CD4-positive, alpha-beta memory T cell (primary cell): ENCODE measurements around the gene MYH15. TPM values are rescaled to one million over a fixed set of nuclear protein-coding genes. Genes with fewer than 3 reads are reported as not detected.

Experiments
- CTCF ChIA-PET: fragments of 350-600 bp; sonication (Branson Sonifier 250); formaldehyde crosslinking; loops from one replicate; lab custom pipeline; 2021; ENCODE audit warnings: inconsistent platforms; ENCODE audit not compliant: partially characterized antibody; lab: Charles Lee
- POLR2A ChIA-PET: fragments of 350-600 bp; sonication (Branson Sonifier 250); formaldehyde crosslinking; loops from one replicate; lab custom pipeline; 2021; ENCODE audit not compliant: partially characterized antibody; lab: Charles Lee
- DNase-seq, 5 donors: peaks; one replicate each; pipeline versions ENCODE4 v3.0.0 to v3.0.0-alpha.2; 2020 to 2022; ENCODE audit warnings: mixed read lengths in 1 of 5
- H3K27ac ChIP-seq: one replicate; pipeline ENCODE4 v1.7.0; 2013; ENCODE audit warnings: low read depth, low read length
- H3K27me3 ChIP-seq: 2 replicates; pipeline ENCODE4 v1.7.0; 2013; ENCODE audit warnings: mild to moderate bottlenecking, low read length, moderate library complexity; ENCODE audit not compliant: insufficient read depth
- H3K36me3 ChIP-seq: 2 replicates; pipeline ENCODE4 v1.7.0; 2013; ENCODE audit warnings: mild to moderate bottlenecking, low read length, moderate library complexity; ENCODE audit not compliant: insufficient read depth
- H3K4me1 ChIP-seq: 2 replicates; pipeline ENCODE4 v1.7.0; 2013; ENCODE audit warnings: mild to moderate bottlenecking, low read length, moderate library complexity; ENCODE audit not compliant: insufficient read depth
- H3K4me3 ChIP-seq, 2 donors: one replicate each; pipeline ENCODE4 v1.7.0; 2013; ENCODE audit warnings: low read length in 2 of 2, mild to moderate bottlenecking in 1 of 2
- H3K9me3 ChIP-seq, 2 donors: one replicate each; pipeline ENCODE4 v1.7.0; 2013; ENCODE audit warnings: low read length in 2 of 2, control low read depth in 1 of 2; ENCODE audit not compliant: control insufficient read depth in 1 of 2
- H3K27ac Mint-ChIP-seq, 7 donors: one replicate each; pipeline ENCODE4 v1.8.0; 2020 to 2021; ENCODE audit warnings: mixed read lengths in 7 of 7, mild to moderate bottlenecking in 6 of 7, inconsistent platforms in 3 of 7, moderate library complexity in 3 of 7
- H3K27me3 Mint-ChIP-seq, 2 donors: one replicate each; pipeline ENCODE4 v1.8.0; 2020 to 2021; ENCODE audit warnings: mixed read lengths in 2 of 2
- H3K36me3 Mint-ChIP-seq, 2 donors: one replicate each; pipeline ENCODE4 v1.8.0; 2020 to 2021; ENCODE audit warnings: mixed read lengths in 2 of 2, inconsistent platforms in 1 of 2, mild to moderate bottlenecking in 1 of 2
- H3K4me1 Mint-ChIP-seq, 4 donors: one replicate each; pipeline ENCODE4 v1.8.0; 2020 to 2021; ENCODE audit warnings: mixed read lengths in 4 of 4, mild to moderate bottlenecking in 1 of 4
- H3K4me3 Mint-ChIP-seq, 8 donors: one replicate each; pipeline ENCODE4 v1.8.0; 2020 to 2021; ENCODE audit warnings: mixed read lengths in 8 of 8, mild to moderate bottlenecking in 7 of 8, moderate library complexity in 6 of 8, inconsistent platforms in 3 of 8
- H3K9me3 Mint-ChIP-seq, 8 donors: one replicate each; pipeline ENCODE4 v1.8.0; 2020 to 2021; ENCODE audit warnings: mixed read lengths in 8 of 8, mild to moderate bottlenecking in 5 of 8, inconsistent platforms in 3 of 8, moderate library complexity in 1 of 8
- intact Hi-C: fragments of 100-400 bp; cut with micrococcal nuclease; formaldehyde crosslinking; loops from one replicate; pipeline ENCODE4 v1.15.1; 2023
- polyA plus RNA-seq, 2 donors: library from polyadenylated mRNA; unstranded; fragments of 300-500 nt; fragmentation: Illumina TruSeq; gene quantifications; one replicate each; pipeline ENCODE4 v1.2.3, GENCODE V29; 2021
- total RNA-seq, 2 experiments: library from RNA; stranded (reverse); gene quantifications; one replicate each; pipeline ENCODE4 v1.2.3, GENCODE V29; 2021

MYH15 gene
- total and polyA plus RNA-seq, 4 experiments from 2014 or later = 0.06 TPM; not detected in 3

DNA sequence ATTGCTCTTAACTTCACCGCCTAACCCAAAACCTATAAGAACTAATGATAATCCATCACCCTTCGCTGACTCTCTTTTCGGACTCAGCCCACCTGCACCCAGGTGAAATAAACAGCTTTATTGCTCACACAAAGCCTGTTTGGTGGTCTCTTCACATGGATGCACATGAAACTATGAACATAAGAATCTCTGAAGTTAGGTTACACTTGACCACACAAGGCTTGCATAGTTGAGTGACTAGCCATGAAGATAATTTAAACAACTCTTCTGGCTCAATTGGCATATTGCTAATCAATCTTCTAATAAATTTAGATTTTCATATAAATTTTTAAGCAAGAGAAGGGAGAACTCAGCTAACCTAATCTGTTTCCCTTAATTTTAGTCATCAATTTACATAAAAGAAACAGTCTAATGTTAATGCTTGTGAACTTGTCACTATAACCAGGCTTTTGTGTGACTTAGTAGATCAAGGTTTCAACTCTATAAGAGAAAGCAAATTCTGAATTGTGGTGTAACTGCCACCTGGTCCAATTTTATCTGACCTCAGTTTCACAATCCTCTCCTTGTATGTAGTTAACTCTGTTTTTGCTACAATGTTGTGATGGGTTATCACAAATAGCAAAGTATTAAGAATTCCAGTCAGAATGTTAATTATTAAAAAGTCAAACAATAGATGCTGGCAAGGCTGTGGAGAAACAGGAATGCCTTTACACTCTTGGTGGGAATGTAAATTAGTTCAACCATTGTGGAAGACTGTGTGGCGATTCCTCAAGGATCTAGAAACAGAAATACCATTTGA lies 132.0 kb downstream of the MYH15 start:
- no peak for DNase-seq
- Histone ChIP-seq H3K9me3 (no peaks in the 10 kb centered on the region), H3K36me3 (no peaks in the 10 kb centered on the region), H3K4me1 (no peaks in the 10 kb centered on the region), H3K27me3 (no peaks in the 10 kb centered on the region), H3K4me3 (no peak overlapping the region), H3K27ac (no peak overlapping the region)
- CTCF ChIA-PET = no interaction called here
- Mint-ChIP-seq H3K4me1 (no peaks in the 10 kb centered on the region), H3K27me3 (no peaks in the 10 kb centered on the region), H3K9me3 (no peaks in the 10 kb centered on the region), H3K27ac (no peak overlapping the region), H3K4me3 (no peak overlapping the region), H3K36me3 (no peaks in the 10 kb centered on the region)
- intact Hi-C loops = no loop called here
- POLR2A ChIA-PET = no interaction called here

DNA sequence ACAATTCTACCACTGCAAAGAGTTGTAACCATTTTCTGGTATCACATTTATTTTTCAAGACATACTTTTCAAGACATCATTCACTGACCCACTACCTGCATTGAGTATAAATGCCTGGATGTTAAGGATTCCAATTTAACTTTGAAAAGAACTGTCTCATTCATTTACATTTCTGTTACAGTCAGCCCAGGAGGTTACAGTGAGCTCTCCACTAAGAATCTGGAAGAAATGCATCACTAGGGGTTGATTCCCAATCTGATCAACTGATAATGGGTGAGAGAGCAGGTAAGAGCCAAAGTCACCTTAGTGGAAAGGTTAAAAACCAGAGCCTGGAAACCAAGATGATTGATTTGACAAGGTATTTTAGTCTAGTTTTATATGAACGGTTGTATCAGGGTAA lies 133.0 kb downstream of the MYH15 start:
- H3K36me3 Mint-ChIP-seq = no peaks in the 10 kb centered on the region
- intact Hi-C loops = no loop called here
- Histone ChIP-seq H3K4me3 (no peak overlapping the region), H3K9me3 (no peaks in the 10 kb centered on the region), H3K27me3 (no peaks in the 10 kb centered on the region), H3K4me1 (no peaks in the 10 kb centered on the region), H3K36me3 (no peaks in the 10 kb centered on the region), H3K27ac (no peak overlapping the region)
- POLR2A ChIA-PET = no interaction called here
- H3K27me3 Mint-ChIP-seq = no peaks in the 10 kb centered on the region
- CTCF ChIA-PET = no interaction called here
- no peak overlapping the region for H3K27ac Mint-ChIP-seq
- no peak overlapping the region for H3K4me3 Mint-ChIP-seq
- DNase-seq = no peak
- peaks cover 0 to 3% (median 0%) of the 10 kb centered on the region in 8 donors for H3K9me3 Mint-ChIP-seq
- H3K4me1 Mint-ChIP-seq = no peaks in the 10 kb centered on the region

DNA sequence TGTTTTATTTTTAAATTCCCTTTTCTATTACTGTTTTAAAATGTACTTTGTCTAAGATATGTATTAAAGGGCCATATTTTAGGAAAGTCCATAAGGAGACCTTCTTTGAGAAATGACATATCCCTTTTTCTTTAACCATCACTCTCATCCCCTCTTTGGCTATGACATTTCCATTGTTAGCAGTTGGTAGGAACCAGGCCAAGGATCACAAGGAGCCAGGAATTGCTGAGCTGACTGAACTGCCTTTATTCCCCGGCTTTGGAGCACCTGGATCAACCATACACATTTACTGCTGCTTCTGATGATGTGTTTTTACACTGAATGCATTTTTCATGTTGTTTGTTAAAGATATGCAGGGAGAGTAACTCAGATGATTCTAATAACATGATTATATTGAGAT lies 134.4 kb downstream of the MYH15 start:
- H3K27me3 ChIP-seq = no peaks in the 10 kb centered on the region
- H3K9me3 ChIP-seq = no peaks in the 10 kb centered on the region
- no peak overlapping the region for H3K27ac ChIP-seq
- DNase-seq = no peak
- peaks cover 0 to 3% (median 0%) of the 10 kb centered on the region in 8 donors for H3K9me3 Mint-ChIP-seq
- H3K27ac Mint-ChIP-seq = no peak overlapping the region
- H3K4me1 ChIP-seq = no peaks in the 10 kb centered on the region
- H3K4me3 Mint-ChIP-seq = no peak overlapping the region
- no peaks in the 10 kb centered on the region for H3K4me1 Mint-ChIP-seq
- POLR2A ChIA-PET = no interaction called here
- intact Hi-C loops = no loop called here
- no peak overlapping the region for H3K4me3 ChIP-seq
- no peaks in the 10 kb centered on the region for H3K36me3 Mint-ChIP-seq
- no peaks in the 10 kb centered on the region for H3K36me3 ChIP-seq
- H3K27me3 Mint-ChIP-seq = no peaks in the 10 kb centered on the region
- CTCF ChIA-PET = no interaction called here

DNA sequence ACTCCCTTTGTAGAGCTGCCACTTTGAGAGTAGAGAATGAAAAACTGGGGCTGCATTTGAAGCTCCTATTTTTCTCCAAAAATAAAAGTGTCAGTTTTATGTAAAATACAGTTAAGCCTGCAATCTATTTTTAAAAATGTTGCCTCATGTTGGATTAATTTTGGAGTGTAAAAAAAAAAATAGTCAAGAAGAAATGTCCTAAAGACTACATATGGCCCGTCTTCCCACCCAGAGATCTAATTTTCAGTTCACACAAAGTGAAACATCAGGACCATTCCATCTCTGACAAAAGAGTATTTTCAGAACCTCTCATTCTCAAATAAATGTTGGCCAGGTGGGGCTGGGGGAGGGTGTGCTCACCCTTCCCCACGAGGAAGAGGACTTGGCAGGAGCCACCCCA lies 151.4 kb downstream of the MYH15 start:
- DNase-seq = no peak
- POLR2A ChIA-PET = no interaction called here

DNA sequence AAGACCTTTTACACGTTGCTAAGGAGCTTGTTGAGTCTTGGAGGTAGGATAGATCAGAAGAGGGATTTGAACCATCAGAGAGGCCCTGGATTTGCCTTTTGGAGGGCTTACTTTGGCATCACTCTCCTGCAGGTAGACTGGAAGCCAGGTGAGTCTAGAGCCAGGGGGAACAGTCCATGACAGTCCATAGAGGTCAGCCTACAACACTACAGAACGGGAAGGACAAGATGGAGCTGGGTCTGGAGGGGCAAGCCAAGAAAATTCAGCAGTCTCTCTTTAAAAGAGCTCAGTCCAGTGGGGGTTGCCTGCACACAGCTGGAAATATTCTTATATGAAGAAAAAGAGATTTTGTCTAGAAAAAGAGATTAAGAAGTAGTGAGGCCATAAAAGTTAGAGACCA lies 153.4 kb downstream of the MYH15 start:
- Mint-ChIP-seq H3K27ac (no peak overlapping the region), H3K4me3 (no peak overlapping the region), H3K36me3 (no peaks in the 10 kb centered on the region), H3K27me3 (no peaks in the 10 kb centered on the region), H3K9me3 (peaks cover 0 to 2% (median 0%) of the 10 kb centered on the region in 8 donors), H3K4me1 (no peaks in the 10 kb centered on the region)
- Histone ChIP-seq H3K27ac (no peak overlapping the region), H3K4me3 (no peak overlapping the region), H3K27me3 (no peaks in the 10 kb centered on the region), H3K36me3 (no peaks in the 10 kb centered on the region), H3K4me1 (no peaks in the 10 kb centered on the region), H3K9me3 (no peaks in the 10 kb centered on the region)
- POLR2A ChIA-PET = no interaction called here
- CTCF ChIA-PET = interaction anchor here (1.1 kb wide), 1 partner anchor 54 kb away, joined by 3 read pairs; no protein-coding TSS in a partner anchor
- no peak for DNase-seq
- intact Hi-C loops = no loop called here

More for the DNA sequence above, 151.4 kb downstream of the MYH15 start:
- Histone ChIP-seq H3K9me3 (no peaks in the 10 kb centered on the region), H3K4me3 (no peak overlapping the region), H3K27ac (no peak overlapping the region), H3K27me3 (no peaks in the 10 kb centered on the region), H3K4me1 (no peaks in the 10 kb centered on the region), H3K36me3 (no peaks in the 10 kb centered on the region)
- CTCF ChIA-PET = no interaction called here
- Mint-ChIP-seq H3K36me3 (no peaks in the 10 kb centered on the region), H3K27me3 (no peaks in the 10 kb centered on the region), H3K9me3 (peaks cover 0 to 2% (median 0%) of the 10 kb centered on the region in 8 donors), H3K27ac (no peak overlapping the region), H3K4me3 (no peak overlapping the region), H3K4me1 (no peaks in the 10 kb centered on the region)
- intact Hi-C loops = no loop called here

DNA sequence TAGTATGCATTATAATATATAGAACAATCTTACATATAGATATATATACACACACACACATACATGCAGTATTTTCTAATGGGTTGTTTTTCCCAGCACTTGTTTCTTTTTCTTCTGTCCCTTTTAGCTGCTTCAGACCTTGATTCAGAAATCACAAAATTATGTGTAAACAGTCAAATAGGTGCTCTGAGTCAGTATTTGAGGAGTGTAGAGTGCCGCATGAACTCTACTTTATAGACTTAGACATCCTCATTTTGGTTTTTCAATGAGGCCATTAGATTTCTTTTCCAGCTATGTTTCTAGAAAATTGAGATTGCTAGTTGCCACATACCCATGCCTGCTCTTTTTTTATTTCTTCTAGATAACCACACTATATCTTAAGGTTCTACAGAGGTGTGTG lies 155.8 kb downstream of the MYH15 start:
- no peak overlapping the region for H3K4me3 Mint-ChIP-seq
- peaks cover 0 to 2% (median 0%) of the 10 kb centered on the region in 8 donors for H3K9me3 Mint-ChIP-seq
- Histone ChIP-seq H3K27ac (no peak overlapping the region), H3K9me3 (no peaks in the 10 kb centered on the region), H3K4me1 (no peaks in the 10 kb centered on the region), H3K4me3 (no peak overlapping the region), H3K27me3 (no peaks in the 10 kb centered on the region), H3K36me3 (no peaks in the 10 kb centered on the region)
- H3K4me1 Mint-ChIP-seq = no peaks in the 10 kb centered on the region
- ChIA-PET POLR2A (no interaction called here), CTCF (interaction anchor here (1.0 to 1.8 kb wide), 2 partner anchors 9 to 427 kb away, joined by 3 to 5 read pairs; no protein-coding TSS in a partner anchor)
- H3K36me3 Mint-ChIP-seq = no peaks in the 10 kb centered on the region
- intact Hi-C loops = no loop called here
- no peaks in the 10 kb centered on the region for H3K27me3 Mint-ChIP-seq
- H3K27ac Mint-ChIP-seq = no peak overlapping the region
- no peak for DNase-seq

DNA sequence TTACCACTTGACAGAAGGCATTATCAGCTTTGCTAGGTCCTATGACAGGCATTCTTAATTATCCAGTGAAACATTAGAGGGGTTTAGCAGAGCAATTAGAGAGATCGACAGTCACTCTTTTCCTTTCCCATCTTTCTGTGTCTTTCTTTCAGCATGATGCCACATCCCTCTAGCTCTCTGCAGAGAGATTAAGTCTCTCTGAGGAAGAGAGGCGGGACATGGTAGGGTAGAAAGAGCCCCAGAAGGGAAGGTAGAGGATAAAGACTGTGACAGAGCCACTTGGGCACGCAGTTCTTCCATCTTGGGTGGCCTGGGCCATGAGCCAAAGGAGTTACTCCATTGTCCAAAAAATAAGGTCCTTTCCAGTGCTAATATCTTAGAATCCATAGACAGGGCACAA lies 158.2 kb downstream of the MYH15 start:
- ChIA-PET CTCF (no interaction called here), POLR2A (no interaction called here)
- H3K27ac Mint-ChIP-seq = no peak overlapping the region
- intact Hi-C loops = no loop called here
- H3K27me3 Mint-ChIP-seq = no peaks in the 10 kb centered on the region
- Histone ChIP-seq H3K36me3 (no peaks in the 10 kb centered on the region), H3K4me1 (no peaks in the 10 kb centered on the region), H3K27me3 (no peaks in the 10 kb centered on the region), H3K9me3 (no peaks in the 10 kb centered on the region), H3K4me3 (no peak overlapping the region), H3K27ac (no peak overlapping the region)
- H3K36me3 Mint-ChIP-seq = peaks cover 0 to 6% of the 10 kb centered on the region in 2 donors
- DNase-seq = no peak
- no peaks in the 10 kb centered on the region for H3K4me1 Mint-ChIP-seq
- H3K4me3 Mint-ChIP-seq = no peak overlapping the region
- peaks cover 0 to 11% (median 4%) of the 10 kb centered on the region in 8 donors for H3K9me3 Mint-ChIP-seq
